Measurements from ENCODE around the gene PRRC2A.

The PRRC2A gene
- total RNA-seq, result 316 reads per million, percentile 96 among the genes with 10 or more reads in this experiment

DNA sequence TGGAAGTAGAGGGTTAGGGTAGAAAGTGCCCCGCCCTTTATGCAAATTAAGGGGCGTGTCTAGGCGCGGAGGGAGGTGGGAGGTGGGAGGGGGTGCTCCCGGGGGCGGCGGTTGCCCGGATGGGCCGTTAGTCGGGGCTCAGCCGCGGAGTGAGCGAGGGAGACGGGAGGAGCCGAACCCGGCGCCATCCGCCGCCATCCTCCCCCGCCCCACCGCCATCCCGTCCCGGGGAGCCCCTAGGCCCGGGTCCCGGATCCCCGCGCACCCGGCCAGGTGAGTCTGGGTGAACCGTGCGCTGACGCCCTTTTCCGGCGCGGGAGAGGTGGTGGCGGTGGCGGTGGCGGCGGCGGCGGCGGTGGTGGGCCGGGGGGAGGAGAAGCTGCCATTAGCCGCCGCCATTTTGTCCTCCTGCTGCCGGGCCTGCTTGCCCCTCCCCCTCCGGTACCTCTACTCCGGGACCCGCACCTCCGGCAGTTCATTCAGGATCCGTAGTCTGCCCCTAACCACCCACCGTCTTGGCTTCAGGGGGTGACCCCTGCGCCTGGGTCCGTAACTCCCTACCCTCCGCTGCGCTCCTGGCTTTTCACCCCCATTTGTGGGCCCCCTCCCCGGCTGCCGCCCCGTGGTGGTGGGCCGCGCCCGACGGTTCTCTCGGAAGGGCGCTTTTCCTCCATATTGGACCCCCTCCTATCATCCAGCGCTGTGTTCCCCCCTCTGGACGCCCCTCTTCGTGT, at the start of gene PRRC2A:
PRRC2A (plus strand) TSS at position 130 of the 734 bp plus-strand sequence. CDS start 2,075 bp downstream, outside the sequence.
- DNase-seq, result no peak

DNA sequence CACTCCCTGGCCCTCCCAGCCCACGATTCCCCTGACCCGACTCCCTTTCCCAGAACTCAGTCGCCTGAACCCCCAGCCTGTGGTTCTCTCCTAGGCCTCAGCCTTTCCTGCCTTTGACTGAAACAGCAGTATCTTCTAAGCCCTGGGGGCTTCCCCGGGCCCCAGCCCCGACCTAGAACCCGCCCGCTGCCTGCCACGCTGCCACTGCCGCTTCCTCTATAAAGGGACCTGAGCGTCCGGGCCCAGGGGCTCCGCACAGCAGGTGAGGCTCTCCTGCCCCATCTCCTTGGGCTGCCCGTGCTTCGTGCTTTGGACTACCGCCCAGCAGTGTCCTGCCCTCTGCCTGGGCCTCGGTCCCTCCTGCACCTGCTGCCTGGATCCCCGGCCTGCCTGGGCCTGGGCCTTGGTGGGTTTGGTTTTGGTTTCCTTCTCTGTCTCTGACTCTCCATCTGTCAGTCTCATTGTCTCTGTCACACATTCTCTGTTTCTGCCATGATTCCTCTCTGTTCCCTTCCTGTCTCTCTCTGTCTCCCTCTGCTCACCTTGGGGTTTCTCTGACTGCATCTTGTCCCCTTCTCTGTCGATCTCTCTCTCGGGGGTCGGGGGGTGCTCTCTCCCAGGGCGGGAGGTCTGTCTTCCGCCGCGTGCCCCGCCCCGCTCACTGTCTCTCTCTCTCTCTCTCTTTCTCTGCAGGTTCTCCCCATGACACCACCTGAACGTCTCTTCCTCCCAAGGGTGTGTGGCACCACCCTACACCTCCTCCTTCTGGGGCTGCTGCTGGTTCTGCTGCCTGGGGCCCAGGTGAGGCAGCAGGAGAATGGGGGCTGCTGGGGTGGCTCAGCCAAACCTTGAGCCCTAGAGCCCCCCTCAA, 48.2 kb upstream of the PRRC2A start, which contains the start of gene LTA:
LTA (plus strand) TSS at position 249 of the 871 bp plus-strand sequence; CDS start at position 703, 454 bp downstream.
- DNase-seq, result peak; percentile 70

DNA sequence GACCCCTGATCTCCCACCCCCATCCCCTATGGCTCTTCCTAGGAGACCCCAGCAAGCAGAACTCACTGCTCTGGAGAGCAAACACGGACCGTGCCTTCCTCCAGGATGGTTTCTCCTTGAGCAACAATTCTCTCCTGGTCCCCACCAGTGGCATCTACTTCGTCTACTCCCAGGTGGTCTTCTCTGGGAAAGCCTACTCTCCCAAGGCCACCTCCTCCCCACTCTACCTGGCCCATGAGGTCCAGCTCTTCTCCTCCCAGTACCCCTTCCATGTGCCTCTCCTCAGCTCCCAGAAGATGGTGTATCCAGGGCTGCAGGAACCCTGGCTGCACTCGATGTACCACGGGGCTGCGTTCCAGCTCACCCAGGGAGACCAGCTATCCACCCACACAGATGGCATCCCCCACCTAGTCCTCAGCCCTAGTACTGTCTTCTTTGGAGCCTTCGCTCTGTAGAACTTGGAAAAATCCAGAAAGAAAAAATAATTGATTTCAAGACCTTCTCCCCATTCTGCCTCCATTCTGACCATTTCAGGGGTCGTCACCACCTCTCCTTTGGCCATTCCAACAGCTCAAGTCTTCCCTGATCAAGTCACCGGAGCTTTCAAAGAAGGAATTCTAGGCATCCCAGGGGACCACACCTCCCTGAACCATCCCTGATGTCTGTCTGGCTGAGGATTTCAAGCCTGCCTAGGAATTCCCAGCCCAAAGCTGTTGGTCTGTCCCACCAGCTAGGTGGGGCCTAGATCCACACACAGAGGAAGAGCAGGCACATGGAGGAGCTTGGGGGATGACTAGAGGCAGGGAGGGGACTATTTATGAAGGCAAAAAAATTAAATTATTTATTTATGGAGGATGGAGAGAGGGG, 47.0 kb upstream of the PRRC2A start:
- DNase-seq, result no peak

DNA sequence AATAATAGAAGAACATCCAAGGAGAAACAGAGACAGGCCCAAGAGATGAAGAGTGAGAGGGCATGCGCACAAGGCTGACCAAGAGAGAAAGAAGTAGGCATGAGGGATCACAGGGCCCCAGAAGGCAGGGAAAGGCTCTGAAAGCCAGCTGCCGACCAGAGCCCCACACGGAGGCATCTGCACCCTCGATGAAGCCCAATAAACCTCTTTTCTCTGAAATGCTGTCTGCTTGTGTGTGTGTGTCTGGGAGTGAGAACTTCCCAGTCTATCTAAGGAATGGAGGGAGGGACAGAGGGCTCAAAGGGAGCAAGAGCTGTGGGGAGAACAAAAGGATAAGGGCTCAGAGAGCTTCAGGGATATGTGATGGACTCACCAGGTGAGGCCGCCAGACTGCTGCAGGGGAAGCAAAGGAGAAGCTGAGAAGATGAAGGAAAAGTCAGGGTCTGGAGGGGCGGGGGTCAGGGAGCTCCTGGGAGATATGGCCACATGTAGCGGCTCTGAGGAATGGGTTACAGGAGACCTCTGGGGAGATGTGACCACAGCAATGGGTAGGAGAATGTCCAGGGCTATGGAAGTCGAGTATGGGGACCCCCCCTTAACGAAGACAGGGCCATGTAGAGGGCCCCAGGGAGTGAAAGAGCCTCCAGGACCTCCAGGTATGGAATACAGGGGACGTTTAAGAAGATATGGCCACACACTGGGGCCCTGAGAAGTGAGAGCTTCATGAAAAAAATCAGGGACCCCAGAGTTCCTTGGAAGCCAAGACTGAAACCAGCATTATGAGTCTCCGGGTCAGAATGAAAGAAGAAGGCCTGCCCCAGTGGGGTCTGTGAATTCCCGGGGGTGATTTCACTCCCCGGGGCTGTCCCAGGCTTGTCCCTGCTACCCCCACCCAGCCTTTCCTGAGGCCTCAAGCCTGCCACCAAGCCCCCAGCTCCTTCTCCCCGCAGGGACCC, 46.1 kb upstream of the PRRC2A start:
- no peak for DNase-seq

DNA sequence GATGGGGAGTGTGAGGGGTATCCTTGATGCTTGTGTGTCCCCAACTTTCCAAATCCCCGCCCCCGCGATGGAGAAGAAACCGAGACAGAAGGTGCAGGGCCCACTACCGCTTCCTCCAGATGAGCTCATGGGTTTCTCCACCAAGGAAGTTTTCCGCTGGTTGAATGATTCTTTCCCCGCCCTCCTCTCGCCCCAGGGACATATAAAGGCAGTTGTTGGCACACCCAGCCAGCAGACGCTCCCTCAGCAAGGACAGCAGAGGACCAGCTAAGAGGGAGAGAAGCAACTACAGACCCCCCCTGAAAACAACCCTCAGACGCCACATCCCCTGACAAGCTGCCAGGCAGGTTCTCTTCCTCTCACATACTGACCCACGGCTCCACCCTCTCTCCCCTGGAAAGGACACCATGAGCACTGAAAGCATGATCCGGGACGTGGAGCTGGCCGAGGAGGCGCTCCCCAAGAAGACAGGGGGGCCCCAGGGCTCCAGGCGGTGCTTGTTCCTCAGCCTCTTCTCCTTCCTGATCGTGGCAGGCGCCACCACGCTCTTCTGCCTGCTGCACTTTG, 45.1 kb upstream of the PRRC2A start, which contains the start of gene TNF:
TNF (plus strand) TSS at position 231 of the 567 bp plus-strand sequence; CDS start at position 408, 177 bp downstream.
- peak; percentile 69 for DNase-seq

DNA sequence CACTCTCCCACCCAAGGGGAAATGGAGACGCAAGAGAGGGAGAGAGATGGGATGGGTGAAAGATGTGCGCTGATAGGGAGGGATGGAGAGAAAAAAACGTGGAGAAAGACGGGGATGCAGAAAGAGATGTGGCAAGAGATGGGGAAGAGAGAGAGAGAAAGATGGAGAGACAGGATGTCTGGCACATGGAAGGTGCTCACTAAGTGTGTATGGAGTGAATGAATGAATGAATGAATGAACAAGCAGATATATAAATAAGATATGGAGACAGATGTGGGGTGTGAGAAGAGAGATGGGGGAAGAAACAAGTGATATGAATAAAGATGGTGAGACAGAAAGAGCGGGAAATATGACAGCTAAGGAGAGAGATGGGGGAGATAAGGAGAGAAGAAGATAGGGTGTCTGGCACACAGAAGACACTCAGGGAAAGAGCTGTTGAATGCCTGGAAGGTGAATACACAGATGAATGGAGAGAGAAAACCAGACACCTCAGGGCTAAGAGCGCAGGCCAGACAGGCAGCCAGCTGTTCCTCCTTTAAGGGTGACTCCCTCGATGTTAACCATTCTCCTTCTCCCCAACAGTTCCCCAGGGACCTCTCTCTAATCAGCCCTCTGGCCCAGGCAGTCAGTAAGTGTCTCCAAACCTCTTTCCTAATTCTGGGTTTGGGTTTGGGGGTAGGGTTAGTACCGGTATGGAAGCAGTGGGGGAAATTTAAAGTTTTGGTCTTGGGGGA, 44.4 kb upstream of the PRRC2A start:
- no peak for DNase-seq

DNA sequence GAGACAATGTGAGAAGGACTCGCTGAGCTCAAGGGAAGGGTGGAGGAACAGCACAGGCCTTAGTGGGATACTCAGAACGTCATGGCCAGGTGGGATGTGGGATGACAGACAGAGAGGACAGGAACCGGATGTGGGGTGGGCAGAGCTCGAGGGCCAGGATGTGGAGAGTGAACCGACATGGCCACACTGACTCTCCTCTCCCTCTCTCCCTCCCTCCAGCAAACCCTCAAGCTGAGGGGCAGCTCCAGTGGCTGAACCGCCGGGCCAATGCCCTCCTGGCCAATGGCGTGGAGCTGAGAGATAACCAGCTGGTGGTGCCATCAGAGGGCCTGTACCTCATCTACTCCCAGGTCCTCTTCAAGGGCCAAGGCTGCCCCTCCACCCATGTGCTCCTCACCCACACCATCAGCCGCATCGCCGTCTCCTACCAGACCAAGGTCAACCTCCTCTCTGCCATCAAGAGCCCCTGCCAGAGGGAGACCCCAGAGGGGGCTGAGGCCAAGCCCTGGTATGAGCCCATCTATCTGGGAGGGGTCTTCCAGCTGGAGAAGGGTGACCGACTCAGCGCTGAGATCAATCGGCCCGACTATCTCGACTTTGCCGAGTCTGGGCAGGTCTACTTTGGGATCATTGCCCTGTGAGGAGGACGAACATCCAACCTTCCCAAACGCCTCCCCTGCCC, 43.5 kb upstream of the PRRC2A start:
- no peak for DNase-seq

DNA sequence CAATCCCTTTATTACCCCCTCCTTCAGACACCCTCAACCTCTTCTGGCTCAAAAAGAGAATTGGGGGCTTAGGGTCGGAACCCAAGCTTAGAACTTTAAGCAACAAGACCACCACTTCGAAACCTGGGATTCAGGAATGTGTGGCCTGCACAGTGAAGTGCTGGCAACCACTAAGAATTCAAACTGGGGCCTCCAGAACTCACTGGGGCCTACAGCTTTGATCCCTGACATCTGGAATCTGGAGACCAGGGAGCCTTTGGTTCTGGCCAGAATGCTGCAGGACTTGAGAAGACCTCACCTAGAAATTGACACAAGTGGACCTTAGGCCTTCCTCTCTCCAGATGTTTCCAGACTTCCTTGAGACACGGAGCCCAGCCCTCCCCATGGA, 42.9 kb upstream of the PRRC2A start:
- no peak for DNase-seq

DNA sequence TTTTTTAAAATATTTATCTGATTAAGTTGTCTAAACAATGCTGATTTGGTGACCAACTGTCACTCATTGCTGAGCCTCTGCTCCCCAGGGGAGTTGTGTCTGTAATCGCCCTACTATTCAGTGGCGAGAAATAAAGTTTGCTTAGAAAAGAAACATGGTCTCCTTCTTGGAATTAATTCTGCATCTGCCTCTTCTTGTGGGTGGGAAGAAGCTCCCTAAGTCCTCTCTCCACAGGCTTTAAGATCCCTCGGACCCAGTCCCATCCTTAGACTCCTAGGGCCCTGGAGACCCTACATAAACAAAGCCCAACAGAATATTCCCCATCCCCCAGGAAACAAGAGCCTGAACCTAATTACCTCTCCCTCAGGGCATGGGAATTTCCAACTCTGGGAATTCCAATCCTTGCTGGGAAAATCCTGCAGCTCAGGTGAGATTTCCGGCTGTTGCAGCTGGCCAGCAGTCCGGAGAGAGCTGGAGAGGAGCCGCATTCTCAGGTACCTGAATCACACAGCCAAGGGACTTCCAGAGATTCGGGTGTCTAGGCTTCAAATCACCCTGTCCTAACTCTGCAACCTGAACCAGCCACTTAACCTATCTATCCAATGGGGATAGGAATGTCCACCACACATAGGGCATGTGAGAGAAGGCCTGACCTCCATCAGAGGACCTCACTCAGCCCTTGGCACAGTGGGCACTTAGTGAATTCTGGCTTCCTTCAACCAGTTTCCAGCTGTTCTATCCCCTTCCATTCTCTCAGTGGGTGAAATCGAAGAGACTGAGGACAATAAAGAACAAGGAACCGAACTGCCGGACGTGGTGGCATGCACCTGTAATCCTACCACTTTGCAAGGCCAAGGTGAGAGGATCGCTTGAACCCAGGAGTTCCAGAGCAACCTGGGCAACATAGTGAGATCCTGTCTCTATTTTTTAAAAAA, 42.1 kb upstream of the PRRC2A start:
- no peak for DNase-seq

DNA sequence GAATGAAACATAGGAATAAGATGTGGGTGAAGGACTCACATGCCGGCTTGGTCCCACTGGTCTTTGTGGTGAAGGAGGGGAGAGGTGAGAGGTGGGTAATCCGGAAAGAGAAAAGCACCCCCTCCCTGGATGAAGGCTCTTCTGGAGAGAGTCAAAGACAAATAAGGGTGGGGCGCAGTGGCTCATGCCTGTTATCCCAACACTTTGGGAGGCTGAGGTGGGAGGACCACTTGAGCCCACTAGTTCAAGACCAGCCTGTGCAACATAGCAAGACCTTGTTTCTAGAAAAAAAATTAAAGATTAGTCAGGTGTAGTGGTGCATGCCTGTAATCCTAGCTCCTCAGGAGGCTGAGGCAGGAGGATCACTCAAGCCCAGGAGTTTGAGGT, 41.4 kb upstream of the PRRC2A start:
- no peak for DNase-seq

DNA sequence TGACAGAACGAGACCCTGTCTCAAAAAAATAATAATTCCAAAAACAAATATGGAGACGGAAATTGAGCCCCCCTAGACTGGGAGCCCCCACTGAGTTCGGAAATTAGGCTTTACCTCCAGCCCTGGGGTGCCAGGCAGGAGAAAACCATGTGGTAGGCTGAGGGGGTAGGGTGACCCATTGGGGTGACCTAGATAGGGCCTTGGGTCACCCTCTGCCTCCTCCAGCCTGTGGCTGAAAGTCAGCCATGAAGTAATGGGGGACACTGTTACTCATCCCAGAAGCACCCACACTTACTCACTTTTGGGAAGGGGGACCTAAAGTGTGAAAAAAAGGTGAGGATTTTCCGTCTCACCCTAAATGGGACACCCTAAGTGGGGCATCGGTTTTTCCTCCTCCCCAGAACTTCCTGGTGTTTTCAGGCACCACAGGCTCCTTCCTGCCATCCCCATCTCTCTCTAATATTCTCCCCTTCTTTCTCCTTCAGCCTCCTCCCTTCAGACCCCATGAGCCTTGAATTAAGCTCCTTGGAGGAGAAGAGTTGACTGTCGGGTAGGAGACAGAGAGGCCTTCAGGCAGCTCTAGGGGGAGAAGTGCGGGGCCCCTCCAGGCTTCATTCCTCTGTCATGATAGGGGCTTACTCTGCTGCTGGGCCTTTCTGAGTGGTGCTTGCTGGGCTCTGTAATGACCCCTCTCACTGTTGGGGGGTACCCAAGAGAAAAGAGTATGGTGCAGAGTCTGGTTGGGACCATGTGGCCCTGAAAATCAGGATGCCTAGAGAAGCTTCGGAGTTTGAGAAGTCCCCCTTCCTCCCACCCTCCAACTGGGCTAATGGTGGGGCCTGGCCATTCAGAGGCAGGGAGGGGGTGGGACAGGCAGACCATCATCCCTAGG, 40.7 kb upstream of the PRRC2A start:
- DNase-seq, result no peak

DNA sequence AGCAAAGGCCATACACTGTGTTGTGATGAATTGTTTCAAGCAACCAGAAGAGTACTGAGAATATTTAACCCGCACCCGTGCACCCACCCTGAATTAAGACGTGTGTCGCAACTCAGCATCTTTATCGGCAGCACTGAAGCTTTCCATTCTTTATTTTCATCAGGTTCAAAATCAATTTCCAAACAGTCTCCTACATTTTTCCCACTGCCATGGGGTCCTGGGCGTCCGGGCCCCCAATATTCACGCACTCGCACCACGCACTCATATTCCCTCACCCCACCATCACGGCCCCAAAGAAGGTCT, 40.1 kb upstream of the PRRC2A start:
- no peak for DNase-seq

DNA sequence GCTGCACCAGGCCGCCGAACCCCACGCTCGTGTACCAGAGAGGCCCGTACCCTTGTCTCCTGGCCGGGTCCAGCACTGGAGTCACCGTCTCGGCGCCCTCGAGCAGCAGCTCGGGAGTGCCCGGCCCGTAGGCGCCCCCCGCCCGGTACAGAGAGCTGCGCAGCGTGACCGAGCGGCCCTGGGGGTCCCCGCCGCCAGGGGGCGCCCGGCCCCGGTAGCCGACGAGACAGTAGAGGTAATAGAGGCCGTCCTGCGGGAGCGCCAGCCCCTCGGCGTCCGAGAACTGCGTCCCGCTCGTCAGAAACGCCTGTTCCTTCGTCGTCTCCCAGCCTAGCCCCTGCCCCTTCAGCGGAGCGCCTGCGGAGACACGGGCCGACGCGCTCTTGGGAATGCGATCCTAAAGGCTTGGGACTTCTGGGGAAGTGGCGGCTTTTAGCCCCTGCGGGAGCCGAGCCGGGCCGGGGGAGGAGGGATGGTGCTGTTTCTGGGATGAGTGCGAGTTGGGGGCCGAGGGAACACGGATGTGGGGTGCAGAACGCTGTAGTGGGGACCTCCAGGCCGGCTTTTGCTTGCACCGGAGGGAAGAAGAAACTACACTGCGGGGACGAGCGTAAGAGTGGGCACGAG, 39.6 kb upstream of the PRRC2A start:
- peak; percentile 85 for DNase-seq

DNA sequence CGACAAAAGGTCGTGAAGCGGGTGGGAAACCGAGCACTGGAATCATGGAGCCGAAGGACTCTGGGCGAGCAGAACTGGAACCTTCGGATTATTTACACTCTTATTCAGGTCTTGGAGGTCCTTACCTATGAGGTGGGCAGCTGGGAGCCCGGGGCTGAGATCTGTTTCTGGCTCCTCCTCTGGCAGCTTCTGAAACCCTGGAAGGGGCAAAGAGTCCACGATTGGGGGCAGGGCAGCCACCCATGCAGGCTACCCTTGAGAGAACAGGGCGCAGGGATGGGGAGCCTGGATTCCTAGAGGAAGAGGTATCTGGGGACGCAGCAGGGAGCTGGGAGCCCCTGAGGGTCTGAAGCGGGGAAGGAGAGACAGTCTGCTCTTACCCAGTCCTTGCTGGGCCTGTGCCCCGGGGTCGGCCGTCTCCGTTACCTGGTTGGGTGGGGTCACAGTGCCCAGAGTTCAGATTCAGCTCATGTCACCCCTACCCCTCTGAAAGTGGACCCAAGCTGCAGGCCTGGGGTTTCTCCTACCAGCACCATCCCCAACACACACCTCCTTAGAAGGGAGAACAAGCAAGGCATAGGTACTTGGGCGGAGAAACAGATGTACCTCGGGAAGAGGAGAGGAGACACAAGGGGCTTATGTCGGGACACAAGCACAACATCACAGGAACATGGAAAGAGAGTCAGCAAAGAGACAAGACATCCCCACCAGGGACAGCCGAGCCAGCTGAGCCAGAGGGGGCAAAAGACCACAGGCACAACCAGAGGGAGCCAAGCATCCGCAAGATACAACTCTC, 38.9 kb upstream of the PRRC2A start:
- DNase-seq, result no peak

DNA sequence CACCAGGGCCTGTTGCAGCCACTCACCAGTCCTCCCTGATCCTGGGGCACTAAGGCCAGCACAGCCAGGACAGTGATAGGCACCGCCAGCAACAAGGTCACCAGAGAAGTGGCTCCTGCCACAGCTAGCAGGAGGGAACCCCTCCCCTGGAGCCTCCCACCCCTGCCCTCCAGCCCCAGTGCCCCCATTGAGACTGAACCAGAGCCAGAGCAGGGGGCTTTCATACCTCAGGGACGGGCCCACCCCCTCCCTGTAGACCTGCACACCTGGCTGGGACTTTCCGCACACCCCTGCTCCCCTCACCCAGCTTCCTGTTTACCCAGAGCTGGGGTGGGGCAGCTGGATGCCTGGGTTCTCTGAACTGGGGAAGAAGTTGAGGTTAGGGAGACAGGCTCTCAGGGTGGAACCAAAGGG, 38.3 kb upstream of the PRRC2A start, which contains the start of gene LTB:
LTB (minus strand) TSS at position 195 of the 414 bp plus-strand sequence; CDS start at position 188, 7 bp downstream.
- peak; percentile 68 for DNase-seq

DNA sequence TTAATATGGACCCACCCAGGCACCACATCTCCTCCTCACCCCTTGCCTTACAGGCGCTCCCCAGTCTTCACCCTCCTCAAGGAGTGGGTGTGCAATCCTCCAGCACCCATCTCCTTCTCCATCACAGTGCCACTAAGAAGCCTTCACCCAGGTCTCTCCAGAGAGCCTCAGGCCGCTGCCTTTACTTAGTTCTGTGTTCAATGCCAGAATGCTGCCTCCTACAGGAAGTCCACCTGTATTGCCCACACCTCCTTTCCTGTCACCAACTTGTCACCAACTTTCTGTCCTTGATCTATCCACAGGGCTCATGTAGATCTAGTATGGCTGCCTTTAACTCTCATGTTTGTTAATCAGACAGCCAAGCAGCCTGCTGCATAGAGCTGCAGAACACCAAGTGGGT, 35.0 kb upstream of the PRRC2A start:
- DNase-seq, result no peak

Measured in effector CD4-positive, alpha-beta T cell (primary cell).